ENCODE measurements around the gene CNGB1. TPM values are rescaled to one million over a fixed set of nuclear protein-coding genes. Genes with fewer than 3 reads are reported as not detected.

Gene CNGB1
- total RNA-seq, 1 experiment from 2014 or later, result not detected

GRCh38 chr16:57995721-57996405, 24.9 kb upstream of the CNGB1 start:
- H3K4me3 Mint-ChIP-seq (ENCODE audit: unreplicated experiment), result no peak overlapping the region
- no peak for TF ChIP-seq CTCF (IDR thresholded peaks at IDR 0.05; ENCODE audit: insufficient read depth in 1 of 2, low read depth in 1 of 2, low read length in 1 of 2, severe bottlenecking in 1 of 2, unreplicated experiment in 1 of 2)
- H3K4me1 ChIP-seq, result peaks cover 23% of the 10 kb centered on the region
- CTCF ChIA-PET, result interaction anchor here (0.5 kb wide), 1 partner anchor 8 kb away, joined by 5 read pairs; no protein-coding TSS in a partner anchor
- no peaks in the 10 kb centered on the region for H3K27me3 ChIP-seq (replicated peaks; ENCODE audit: control insufficient read depth, insufficient read depth, low read length)
- no peak overlapping the region for H3K27ac Mint-ChIP-seq (ENCODE audit: unreplicated experiment)
- no peaks in the 10 kb centered on the region for H3K27me3 Mint-ChIP-seq (ENCODE audit: insufficient read depth, unreplicated experiment)
- DNase-seq, result no peak
- no peaks in the 10 kb centered on the region for H3K9me3 Mint-ChIP-seq (ENCODE audit: unreplicated experiment)
- H3K36me3 ChIP-seq (ENCODE audit: control insufficient read depth, insufficient read depth, low read length), result no peaks in the 10 kb centered on the region
- no peaks in the 10 kb centered on the region for H3K9me3 ChIP-seq
- POLR2A ChIA-PET, result interaction anchor here (0.5 kb wide), 1 partner anchor 29 kb away, joined by 3 read pairs; no protein-coding TSS in a partner anchor
- H3K4me1 Mint-ChIP-seq (ENCODE audit: low read depth, unreplicated experiment), result peaks cover 18% of the 10 kb centered on the region
- H3K4me3 ChIP-seq (ENCODE audit: low read depth, low read length), result no peak overlapping the region
- intact Hi-C loops (cut with micrococcal nuclease; ENCODE audit: unreplicated experiment), result no loop called here
- H3K36me3 Mint-ChIP-seq (ENCODE audit: insufficient read depth, unreplicated experiment), result peaks cover 11% of the 10 kb centered on the region
- BruUV-seq (replicated peaks), result no TSS peak

- no peaks in the 10 kb centered on the region for H3K9me3 Mint-ChIP-seq (ENCODE audit: unreplicated experiment)
- H3K36me3 ChIP-seq (ENCODE audit: control insufficient read depth, insufficient read depth, low read length), result no peaks in the 10 kb centered on the region
- peak; percentile 52 to 81 for TF ChIP-seq CTCF (IDR thresholded peaks at IDR 0.05; ENCODE audit: insufficient read depth in 1 of 2, low read depth in 1 of 2, low read length in 1 of 2, severe bottlenecking in 1 of 2, unreplicated experiment in 1 of 2)
- no peak overlapping the region for H3K27ac Mint-ChIP-seq (ENCODE audit: unreplicated experiment)
- peaks cover 22% of the 10 kb centered on the region for H3K4me1 ChIP-seq
- no peaks in the 10 kb centered on the region for H3K9me3 ChIP-seq
- peaks cover 18% of the 10 kb centered on the region for H3K4me1 Mint-ChIP-seq (ENCODE audit: low read depth, unreplicated experiment)
- H3K4me3 ChIP-seq (ENCODE audit: low read depth, low read length), result no peak overlapping the region
- ChIA-PET CTCF (no interaction called here), POLR2A (no interaction called here)
- H3K27me3 ChIP-seq (replicated peaks; ENCODE audit: control insufficient read depth, insufficient read depth, low read length), result no peaks in the 10 kb centered on the region
- intact Hi-C loops (cut with micrococcal nuclease; ENCODE audit: unreplicated experiment), result loop anchor here (1.0 kb wide), 1 partner anchor 31 kb away; the partner anchor contains the start of gene MMP15
- peak; percentile 72 to 77 for DNase-seq
- BruUV-seq (replicated peaks), result no TSS peak
- H3K36me3 Mint-ChIP-seq (ENCODE audit: insufficient read depth, unreplicated experiment), result peaks cover 9% of the 10 kb centered on the region
- no peak overlapping the region for H3K4me3 Mint-ChIP-seq (ENCODE audit: unreplicated experiment)
- no peaks in the 10 kb centered on the region for H3K27me3 Mint-ChIP-seq (ENCODE audit: insufficient read depth, unreplicated experiment)
Observed at GRCh38 chr16:57994778-57995177, 23.9 kb upstream of the CNGB1 start.

GRCh38 chr16:57994361-57994760, 23.4 kb upstream of the CNGB1 start:
- ChIA-PET POLR2A (no interaction called here), CTCF (interaction anchor here (0.6 kb wide), 1 partner anchor 30 kb away, joined by 4 read pairs; no protein-coding TSS in a partner anchor)
- H3K4me1 ChIP-seq, result peaks cover 18% of the 10 kb centered on the region
- no peaks in the 10 kb centered on the region for H3K27me3 ChIP-seq (replicated peaks; ENCODE audit: control insufficient read depth, insufficient read depth, low read length)
- Mint-ChIP-seq H3K4me1 (ENCODE audit: low read depth, unreplicated experiment) (peaks cover 18% of the 10 kb centered on the region), H3K4me3 (ENCODE audit: unreplicated experiment) (no peak overlapping the region), H3K9me3 (ENCODE audit: unreplicated experiment) (no peaks in the 10 kb centered on the region), H3K27ac (ENCODE audit: unreplicated experiment) (no peak overlapping the region), H3K36me3 (ENCODE audit: insufficient read depth, unreplicated experiment) (peaks cover 9% of the 10 kb centered on the region), H3K27me3 (ENCODE audit: insufficient read depth, unreplicated experiment) (no peaks in the 10 kb centered on the region)
- no TSS peak for BruUV-seq (replicated peaks)
- H3K4me3 ChIP-seq (ENCODE audit: low read depth, low read length), result no peak overlapping the region
- intact Hi-C loops (cut with micrococcal nuclease; ENCODE audit: unreplicated experiment), result loop anchor here (1.0 kb wide), 1 partner anchor 31 kb away; the partner anchor contains the start of gene MMP15
- H3K36me3 ChIP-seq (ENCODE audit: control insufficient read depth, insufficient read depth, low read length), result no peaks in the 10 kb centered on the region
- no peak for TF ChIP-seq CTCF (IDR thresholded peaks at IDR 0.05; ENCODE audit: insufficient read depth in 1 of 2, low read depth in 1 of 2, low read length in 1 of 2, severe bottlenecking in 1 of 2, unreplicated experiment in 1 of 2)
- no peak for DNase-seq
- H3K9me3 ChIP-seq, result no peaks in the 10 kb centered on the region

All from Caco-2 (cell line).